Epithelial cell of prostate (primary cell): Measurements from ENCODE around the gene COL27A1.

Experiments used
- DNase-seq: peaks from one replicate; pipeline ENCODE4 v3.0.0-alpha.2; 2011; ENCODE audit warnings: low read depth, low spot score
- H3K27ac ChIP-seq: fragments of 450-650 bp; 2 replicates; pipeline ENCODE4 v1.5.1; 2017; ENCODE audit warnings: mild to moderate bottlenecking

The COL27A1 gene

GRCh38 chr9:114198249-114199040, 43.1 kb downstream of the COL27A1 start:
- no peak for DNase-seq
- H3K27ac ChIP-seq, result no peak overlapping the region

GRCh38 chr9:114200721-114201300, 45.5 kb downstream of the COL27A1 start:
- no peak overlapping the region for H3K27ac ChIP-seq
- no peak for DNase-seq

- H3K27ac ChIP-seq, result no peak overlapping the region
- no peak for DNase-seq
Observed at GRCh38 chr9:114202396-114202795, 47.1 kb downstream of the COL27A1 start.

GRCh38 chr9:114202849-114203248, 47.5 kb downstream of the COL27A1 start:
- DNase-seq, result no peak
- H3K27ac ChIP-seq, result peak overlapping the region; percentile 15

- peak overlapping the region; percentile 15 for H3K27ac ChIP-seq
- DNase-seq, result peak; percentile 29
Observed at GRCh38 chr9:114203410-114204140, 48.2 kb downstream of the COL27A1 start.

DNA sequence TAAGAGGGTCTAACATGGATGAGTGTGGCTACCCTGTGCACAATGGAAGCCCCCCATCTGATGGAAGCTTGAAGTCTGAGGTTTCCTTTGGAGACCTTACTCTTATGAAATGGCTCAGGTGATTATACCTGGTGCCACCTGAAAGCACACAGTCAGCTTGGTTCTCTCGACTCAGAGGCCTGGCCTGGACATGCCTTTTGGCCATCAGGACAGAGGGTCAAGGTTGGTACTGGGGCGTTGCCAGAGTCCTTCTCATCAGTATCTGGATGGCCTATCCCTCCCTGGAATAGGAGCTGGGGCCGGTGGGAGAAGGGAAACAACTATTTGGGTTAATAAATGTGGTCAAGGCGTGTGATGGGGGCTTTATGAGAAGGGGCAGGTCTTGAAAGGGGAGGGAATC, 48.9 kb downstream of the COL27A1 start:
- H3K27ac ChIP-seq, result no peak overlapping the region
- DNase-seq, result no peak

DNA sequence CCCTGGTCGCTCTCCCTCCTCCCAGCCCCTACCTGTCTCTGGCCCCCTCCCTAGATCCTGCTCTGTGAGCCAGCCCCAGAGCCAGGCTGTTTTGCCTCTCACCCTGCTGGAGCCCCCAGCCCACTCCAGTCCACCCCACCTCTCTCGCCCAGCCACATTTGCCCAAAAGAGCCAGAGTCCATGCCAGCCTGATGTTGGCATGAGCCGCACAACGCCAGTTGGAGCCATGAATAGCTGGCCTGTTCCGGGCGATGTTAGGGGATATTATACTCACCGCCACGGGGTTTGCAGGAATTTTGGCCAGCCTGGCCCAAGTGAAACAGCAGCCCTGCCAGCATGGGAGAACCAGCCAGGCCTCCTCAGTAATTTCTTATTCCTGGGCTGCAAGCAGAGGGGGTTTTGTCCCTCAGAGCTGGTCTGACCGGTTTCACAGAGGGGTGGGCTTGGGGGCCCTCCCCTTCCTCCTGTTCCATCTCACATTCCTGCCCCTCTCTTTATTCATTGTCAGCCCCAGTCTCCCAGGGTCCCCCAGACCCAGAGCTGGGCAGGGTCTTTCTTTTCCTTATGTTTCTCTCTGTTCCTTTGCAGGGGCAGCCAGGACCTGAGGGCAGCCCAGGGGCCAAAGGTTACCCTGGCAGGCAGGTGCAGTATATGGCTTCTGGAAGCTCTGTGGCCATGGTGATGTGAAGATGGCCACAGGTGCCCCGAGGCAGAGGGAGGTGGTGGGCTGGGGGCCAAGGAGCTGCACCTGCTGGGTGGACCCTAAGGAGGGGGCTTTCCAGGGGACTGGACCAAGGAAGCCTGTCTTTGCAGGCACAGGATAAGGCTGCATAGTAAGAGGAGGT, 50.1 kb downstream of the COL27A1 start:
- no peak overlapping the region for H3K27ac ChIP-seq

DNA sequence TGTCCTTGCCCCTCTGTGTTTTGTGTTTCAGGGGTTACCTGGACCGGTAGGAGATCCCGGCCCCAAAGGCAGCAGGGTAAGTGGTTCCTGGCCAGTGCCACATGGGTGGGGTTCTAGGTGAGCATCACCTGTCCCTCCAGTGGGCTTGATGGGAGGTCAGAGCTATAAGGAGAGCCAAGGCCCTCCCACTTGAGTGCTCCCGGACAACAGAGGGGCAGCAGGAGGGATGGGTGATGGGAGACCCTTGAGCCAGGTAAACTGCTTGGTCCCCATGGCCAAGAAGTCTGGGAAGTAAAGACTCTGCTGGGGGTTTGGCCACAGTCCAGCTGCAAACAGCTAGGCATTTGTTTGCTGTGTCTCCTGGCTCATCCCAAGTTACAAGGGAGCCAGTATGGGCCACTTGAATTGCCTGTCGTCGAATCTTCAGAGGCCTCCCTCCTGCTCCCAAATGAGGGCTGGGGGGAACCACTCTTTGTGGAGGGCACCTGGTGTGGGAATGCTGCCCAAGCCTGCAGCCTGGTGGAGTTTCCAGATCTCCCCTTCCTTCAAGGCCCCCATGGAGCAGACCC, 51.0 kb downstream of the COL27A1 start:
- no peak for DNase-seq
- H3K27ac ChIP-seq, result no peak overlapping the region

More for the DNA sequence above, 50.1 kb downstream of the COL27A1 start:
- no peak for DNase-seq

GRCh38 chr9:114207034-114207810, 51.9 kb downstream of the COL27A1 start:
- H3K27ac ChIP-seq, result no peak overlapping the region
- no peak for DNase-seq

DNA sequence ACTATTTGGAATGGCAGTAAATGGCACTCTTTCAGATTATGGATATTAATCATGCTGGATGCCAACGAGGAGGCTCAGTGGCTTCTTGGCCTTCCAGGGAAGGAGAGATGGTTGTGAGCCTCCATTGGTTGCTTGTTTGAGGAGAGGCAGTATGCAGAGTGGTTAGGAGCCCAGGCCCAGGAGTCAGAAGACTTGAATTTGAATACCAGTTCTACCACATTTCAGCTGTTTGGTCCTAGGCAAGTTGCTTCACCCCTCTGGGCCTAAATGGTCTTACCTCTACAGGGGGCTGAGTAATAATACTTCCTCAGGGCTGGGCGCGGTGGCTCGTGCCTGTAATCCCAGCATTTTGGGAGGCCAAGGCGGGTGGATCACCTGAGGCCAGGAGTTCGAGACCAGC, 52.5 kb downstream of the COL27A1 start:
- H3K27ac ChIP-seq, result no peak overlapping the region
- no peak for DNase-seq

DNA sequence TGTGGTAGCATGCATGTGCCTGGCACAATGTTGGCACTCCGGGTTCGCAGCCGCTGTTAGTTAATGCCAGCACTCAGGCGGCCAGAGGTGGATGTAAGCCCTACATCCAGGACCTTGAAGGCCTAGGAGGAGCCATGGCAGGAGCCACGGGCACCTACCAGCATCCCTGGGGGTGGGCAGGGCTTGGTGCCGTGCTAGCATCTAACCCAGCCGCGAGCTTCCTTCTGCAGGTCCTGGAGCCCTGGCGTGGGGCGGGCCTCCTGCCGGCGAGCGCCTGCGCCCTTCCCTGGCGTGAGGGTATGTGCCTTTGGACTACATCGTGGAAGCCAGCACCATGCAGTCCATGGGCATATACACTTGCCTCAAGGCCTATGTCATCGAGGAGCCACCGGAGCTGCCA, 53.8 kb downstream of the COL27A1 start:
- no peak overlapping the region for H3K27ac ChIP-seq
- DNase-seq, result no peak

DNA sequence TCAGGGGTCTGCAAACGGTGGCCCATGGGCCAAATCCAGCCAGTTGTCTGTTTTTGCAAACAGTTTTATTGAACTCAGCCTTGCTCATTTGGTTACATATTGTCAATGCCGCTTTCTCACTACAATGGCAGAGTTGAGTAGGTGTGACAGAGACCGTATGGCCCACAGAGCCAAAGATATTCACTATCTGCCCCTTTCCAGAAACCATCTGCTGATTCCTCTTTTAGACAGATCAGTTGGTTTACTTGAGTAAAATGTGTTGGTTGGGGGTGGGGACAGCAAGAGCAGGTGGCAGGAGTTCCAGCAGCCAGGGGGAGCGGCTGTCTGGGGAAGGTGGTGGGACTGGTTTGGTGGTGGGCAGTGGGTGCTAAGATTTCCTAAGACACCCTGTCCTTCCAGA, 54.8 kb downstream of the COL27A1 start:
- no peak for DNase-seq
- no peak overlapping the region for H3K27ac ChIP-seq

GRCh38 chr9:114210691-114211276, 55.4 kb downstream of the COL27A1 start:
- H3K27ac ChIP-seq, result no peak overlapping the region
- DNase-seq, result no peak

- no peak for DNase-seq
- no peak overlapping the region for H3K27ac ChIP-seq
Observed at GRCh38 chr9:114212826-114213225, 57.5 kb downstream of the COL27A1 start.

DNA sequence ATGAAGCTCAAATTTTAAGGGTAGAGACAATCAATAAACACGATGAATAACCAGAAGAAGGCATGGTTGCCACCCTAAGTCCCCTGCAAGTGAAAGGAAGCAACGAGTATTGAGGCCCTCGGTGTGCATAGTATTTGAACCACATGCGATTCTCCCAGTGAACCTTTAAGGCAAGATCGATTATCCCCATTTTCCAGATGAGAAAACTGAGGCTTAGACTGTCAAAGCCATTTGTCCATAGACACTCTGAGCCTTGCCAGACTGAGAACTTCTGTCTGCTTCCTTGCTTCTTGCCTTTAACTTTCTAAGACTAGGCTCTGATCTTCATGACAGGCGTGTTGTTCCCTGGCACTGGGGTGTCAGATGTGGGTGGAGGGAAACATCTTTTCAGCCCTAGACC, 58.2 kb downstream of the COL27A1 start:
- no peak for DNase-seq
- H3K27ac ChIP-seq, result no peak overlapping the region

DNA sequence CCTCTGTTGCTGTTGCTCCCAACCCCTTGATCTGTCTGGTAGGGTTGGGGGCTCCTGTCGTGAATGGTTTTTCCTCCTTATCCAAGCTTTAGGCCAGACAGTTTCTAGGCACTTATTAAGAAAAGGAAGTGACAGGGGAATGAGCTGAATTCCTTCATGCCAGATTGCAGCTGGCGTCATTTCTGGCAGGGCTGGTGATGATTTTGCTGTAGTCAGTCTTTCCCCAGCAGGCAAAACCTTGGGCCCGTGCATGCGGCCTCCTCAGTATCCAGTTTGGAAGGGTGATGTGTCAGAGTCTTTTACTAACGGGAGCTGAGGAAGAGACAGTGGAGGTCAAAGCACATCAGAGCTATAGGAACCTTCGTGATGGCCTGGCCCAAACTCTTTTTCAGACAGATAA, 58.8 kb downstream of the COL27A1 start:
- H3K27ac ChIP-seq, result peak overlapping the region; percentile 31
- DNase-seq, result no peak

- no peak for DNase-seq
- peak overlapping the region; percentile 31 for H3K27ac ChIP-seq
Observed at GRCh38 chr9:114214686-114215414, 59.5 kb downstream of the COL27A1 start.

DNA sequence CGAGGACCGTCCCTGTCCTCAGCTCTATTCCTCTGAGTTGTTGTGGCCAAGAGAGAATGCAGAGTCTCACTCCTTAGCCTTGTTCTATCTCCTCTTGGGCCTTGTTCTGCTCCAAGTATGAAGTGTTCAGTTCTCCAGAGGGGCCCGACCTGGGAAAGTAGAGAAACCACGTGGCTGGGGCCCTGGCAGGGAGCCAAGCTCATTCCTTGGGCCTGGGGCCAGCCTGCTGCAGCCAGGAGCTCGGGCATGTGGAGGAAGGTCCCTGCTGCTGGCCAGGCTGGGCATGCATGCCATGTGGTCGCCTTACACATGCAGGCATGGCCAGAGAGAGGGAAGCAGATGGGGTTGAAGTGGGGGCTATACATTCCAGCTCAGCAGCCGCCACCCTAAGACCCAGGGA, 60.7 kb downstream of the COL27A1 start:
- H3K27ac ChIP-seq, result no peak overlapping the region
- no peak for DNase-seq
